ENCODE data around the gene BAIAP2L1.

Gene BAIAP2L1

GRCh38 chr7:98294326-98294725 is 106.6 kb downstream of the BAIAP2L1 start:
- no peak for DNase-seq (ENCODE audit: low read depth)
- TF ChIP-seq CTCF (IDR thresholded peaks at IDR 0.05; ENCODE audit: control insufficient read depth, extremely low read depth, insufficient read depth): no peak
- H3K4me3 ChIP-seq (ENCODE audit: low read depth, low read length): no peak overlapping the region

- TF ChIP-seq CTCF (IDR thresholded peaks at IDR 0.05; ENCODE audit: control insufficient read depth, extremely low read depth, insufficient read depth): no peak
- H3K4me3 ChIP-seq (ENCODE audit: low read depth, low read length): no peak overlapping the region
- no peak for DNase-seq (ENCODE audit: low read depth)
Measured at GRCh38 chr7:98293746-98294145, 107.1 kb downstream of the BAIAP2L1 start.

- TF ChIP-seq CTCF (IDR thresholded peaks at IDR 0.05; ENCODE audit: control insufficient read depth, extremely low read depth, insufficient read depth): no peak
- no peak overlapping the region for H3K4me3 ChIP-seq (ENCODE audit: low read depth, low read length)
- no peak for DNase-seq (ENCODE audit: low read depth)
Measured at GRCh38 chr7:98293265-98293664, 107.6 kb downstream of the BAIAP2L1 start.

GRCh38 chr7:98291717-98292116 is 109.2 kb downstream of the BAIAP2L1 start:
- no peak for DNase-seq (ENCODE audit: low read depth)
- H3K4me3 ChIP-seq (ENCODE audit: low read depth, low read length): no peak overlapping the region
- no peak for TF ChIP-seq CTCF (IDR thresholded peaks at IDR 0.05; ENCODE audit: control insufficient read depth, extremely low read depth, insufficient read depth)

GRCh38 chr7:98289333-98289875 is 111.5 kb downstream of the BAIAP2L1 start:
- TF ChIP-seq CTCF (IDR thresholded peaks at IDR 0.05; ENCODE audit: control insufficient read depth, extremely low read depth, insufficient read depth): no peak
- no peak for DNase-seq (ENCODE audit: low read depth)
- no peak overlapping the region for H3K4me3 ChIP-seq (ENCODE audit: low read depth, low read length)

GRCh38 chr7:98288064-98288823 is 112.6 kb downstream of the BAIAP2L1 start:
- TF ChIP-seq CTCF (IDR thresholded peaks at IDR 0.05; ENCODE audit: control insufficient read depth, extremely low read depth, insufficient read depth): no peak
- no peak overlapping the region for H3K4me3 ChIP-seq (ENCODE audit: low read depth, low read length)
- DNase-seq (ENCODE audit: low read depth): no peak

All from LNCaP clone FGC (cell line).